Activated T-cell treated with anti-CD3 and anti-CD28 coated beads for 4 hours (primary cell): ENCODE results near the gene FHOD3.
"Not testable (repeated sequence)": the region's sequence is repeated elsewhere in the genome, so short reads cannot be mapped to it uniquely, and the experiment has no call there.

Source experiments
- DNase-seq: peaks from one replicate; pipeline ENCODE4 v3.0.0-alpha.2; 2020

Gene FHOD3

GRCh38 chr18:36530676-36531405 lies 233.3 kb downstream of the FHOD3 start:
- no peak for DNase-seq

GRCh38 chr18:36531636-36532035 lies 234.1 kb downstream of the FHOD3 start:
- no peak for DNase-seq

- no peak for DNase-seq
Observed at GRCh38 chr18:36532394-36532793, 234.9 kb downstream of the FHOD3 start.

- DNase-seq = no peak
Observed at GRCh38 chr18:36532815-36533214, 235.3 kb downstream of the FHOD3 start.

- DNase-seq = no peak
Observed at GRCh38 chr18:36533446-36534153, 236.1 kb downstream of the FHOD3 start.

GRCh38 chr18:36534154-36534688 lies 236.7 kb downstream of the FHOD3 start:
- DNase-seq = no peak

GRCh38 chr18:36535202-36535935 lies 237.9 kb downstream of the FHOD3 start:
- DNase-seq = no peak

- no peak for DNase-seq
Observed at GRCh38 chr18:36536426-36536825, 238.9 kb downstream of the FHOD3 start.

- no peak for DNase-seq
Observed at GRCh38 chr18:36537289-36537688, 239.8 kb downstream of the FHOD3 start.

- DNase-seq = no peak
Observed at GRCh38 chr18:36539674-36540231, 242.2 kb downstream of the FHOD3 start.

- no peak for DNase-seq
Observed at GRCh38 chr18:36543030-36543429, 245.5 kb downstream of the FHOD3 start.

- DNase-seq = no peak
Observed at GRCh38 chr18:36543991-36544725, 246.6 kb downstream of the FHOD3 start.

- no peak for DNase-seq
Observed at GRCh38 chr18:36545821-36546427, 248.4 kb downstream of the FHOD3 start.

- no peak for DNase-seq
Observed at GRCh38 chr18:36546876-36547275, 249.4 kb downstream of the FHOD3 start.

- no peak for DNase-seq
Observed at GRCh38 chr18:36547544-36547943, 250.0 kb downstream of the FHOD3 start.

GRCh38 chr18:36551274-36551673 lies 253.8 kb downstream of the FHOD3 start:
- DNase-seq = not testable (repeated sequence)

GRCh38 chr18:36558234-36558633 lies 260.7 kb downstream of the FHOD3 start:
- DNase-seq = no peak

GRCh38 chr18:36559149-36559857 lies 261.8 kb downstream of the FHOD3 start:
- no peak for DNase-seq

GRCh38 chr18:36560187-36560586 lies 262.7 kb downstream of the FHOD3 start:
- no peak for DNase-seq

- DNase-seq = no peak
Observed at GRCh38 chr18:36561046-36561445, 263.5 kb downstream of the FHOD3 start.

- no peak for DNase-seq
Observed at GRCh38 chr18:36564841-36565240, 267.3 kb downstream of the FHOD3 start.
